ENCODE measurements around the gene OR10G4. TPM values are rescaled to one million over a fixed set of nuclear protein-coding genes. Genes with fewer than 3 reads are reported as not detected.

OR10G4 gene
- total and polyA plus RNA-seq, 10 of the 15 experiments (the other 5 are each of a cell fraction or from before 2014, with no cell fraction given) = not detected

GRCh38 chr11:124026498-124026897, 13.7 kb downstream of the OR10G4 start, which contains the start of gene OR10G8 (continued):
- TF ChIP-seq ATF2 (IDR thresholded peaks at IDR 0.05; ENCODE audit: low read length) = no peak

DNA sequence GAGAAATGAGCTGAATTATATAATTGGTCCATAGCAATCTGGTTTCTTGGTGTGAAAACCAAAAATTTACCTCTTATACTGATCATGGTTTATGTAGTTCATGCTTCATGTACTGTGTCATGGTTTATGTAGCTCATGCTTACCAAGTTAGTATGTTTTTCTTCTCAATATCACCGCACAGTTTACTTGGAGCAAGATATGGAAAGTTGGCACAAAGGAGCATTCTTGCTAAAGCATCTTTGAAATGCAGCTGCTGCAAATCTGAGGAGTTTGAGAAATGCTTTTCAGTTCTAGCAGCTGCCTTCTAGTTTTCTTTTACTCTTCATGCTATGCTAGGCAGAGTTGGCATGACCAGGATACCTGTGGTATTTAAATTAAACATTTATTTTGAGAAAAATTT, 23.9 kb downstream of the OR10G4 start:
- in situ Hi-C loops (cut with MboI) = no loop called here
- no peak overlapping the region for H3K4me3 ChIP-seq
- ChIA-PET CTCF (no interaction called here), SMC1A (ENCODE audit: uncharacterized antibody, unreplicated experiment) (no interaction called here), RAD21 (ENCODE audit: unreplicated experiment) (no interaction called here), POLR2A (interaction anchor here (0.6 kb wide), 1 partner anchor 40 kb away, joined by 9 read pairs; no protein-coding TSS in a partner anchor)
- 0 out of 4 replicates have a peak, but pooled peaks cover 0 to 3% of the 10 kb centered on the region in 2 experiments for H3K27me3 ChIP-seq (replicated peaks in 1 of 2; ENCODE audit: control insufficient read depth in 2 of 2, insufficient read depth in 2 of 2, low read length in 1 of 2)
- H2AFZ ChIP-seq (ENCODE audit: control insufficient read depth, low read depth, low read length) = no peak overlapping the region
- no peak overlapping the region for H3K9ac ChIP-seq (ENCODE audit: control insufficient read depth, insufficient read depth, low read length)
- no peaks in the 10 kb centered on the region for H4K20me1 ChIP-seq (ENCODE audit: control insufficient read depth, insufficient read depth)
- ATAC-seq = no peak
- no peaks in the 10 kb centered on the region for H3K36me3 ChIP-seq (ENCODE audit: control insufficient read depth in 2 of 2, insufficient read depth in 2 of 2, low read length in 1 of 2)
- H3K9me3 ChIP-seq (replicated peaks; ENCODE audit: control insufficient read depth, insufficient read depth, low read length) = no peaks in the 10 kb centered on the region
- intact Hi-C loops (cut with micrococcal nuclease; ENCODE audit: unreplicated experiment) = no loop called here
- H3K79me2 ChIP-seq (ENCODE audit: control insufficient read depth, insufficient read depth, low read length) = no peaks in the 10 kb centered on the region
- BruUV-seq (replicated peaks) = no TSS peak
- FAIRE-seq = no peak
- H3K4me1 ChIP-seq (ENCODE audit: control insufficient read depth, insufficient read depth, low read length) = no peaks in the 10 kb centered on the region
- H3K27ac ChIP-seq (ENCODE audit: control insufficient read depth, insufficient read depth) = no peak overlapping the region
- TF ChIP-seq, protein P1, sequence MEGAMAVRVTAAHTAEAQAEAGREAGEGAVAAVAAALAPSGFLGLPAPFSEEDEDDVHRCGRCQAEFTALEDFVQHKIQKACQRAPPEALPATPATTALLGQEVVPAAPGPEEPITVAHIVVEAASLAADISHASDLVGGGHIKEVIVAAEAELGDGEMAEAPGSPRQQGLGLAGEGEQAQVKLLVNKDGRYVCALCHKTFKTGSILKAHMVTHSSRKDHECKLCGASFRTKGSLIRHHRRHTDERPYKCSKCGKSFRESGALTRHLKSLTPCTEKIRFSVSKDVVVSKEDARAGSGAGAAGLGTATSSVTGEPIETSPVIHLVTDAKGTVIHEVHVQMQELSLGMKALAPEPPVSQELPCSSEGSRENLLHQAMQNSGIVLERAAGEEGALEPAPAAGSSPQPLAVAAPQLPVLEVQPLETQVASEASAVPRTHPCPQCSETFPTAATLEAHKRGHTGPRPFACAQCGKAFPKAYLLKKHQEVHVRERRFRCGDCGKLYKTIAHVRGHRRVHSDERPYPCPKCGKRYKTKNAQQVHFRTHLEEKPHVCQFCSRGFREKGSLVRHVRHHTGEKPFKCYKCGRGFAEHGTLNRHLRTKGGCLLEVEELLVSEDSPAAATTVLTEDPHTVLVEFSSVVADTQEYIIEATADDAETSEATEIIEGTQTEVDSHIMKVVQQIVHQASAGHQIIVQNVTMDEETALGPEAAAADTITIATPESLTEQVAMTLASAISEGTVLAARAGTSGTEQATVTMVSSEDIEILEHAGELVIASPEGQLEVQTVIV (IDR thresholded peaks at IDR 0.05; ENCODE audit: borderline replicate concordance, partially characterized antibody) = no peak
- TF ChIP-seq ATF3 (IDR thresholded peaks at IDR 0.05; ENCODE audit: borderline replicate concordance, extremely low read depth, low read depth, low read length) (no peak), HDAC2 (IDR thresholded peaks at IDR 0.05) (no peak), REST (IDR thresholded peaks at IDR 0.05; ENCODE audit: low read depth, low read length) (no peak), CBX3 (IDR thresholded peaks at IDR 0.05; ENCODE audit: borderline replicate concordance, low read depth) (no peak), TBL1XR1 (IDR thresholded peaks at IDR 0.05; ENCODE audit: low read depth, low read length) (no peak)
- WGBS (ENCODE audit: insufficient coverage, insufficient replicate concordance, low lambda C conversion rate, missing lambda C conversion rate) = 44% methylated on average over 1 of the region's 1 CpG
- H3K4me2 ChIP-seq (ENCODE audit: control insufficient read depth, insufficient read depth) = no peak overlapping the region
- DNase-seq (ENCODE audit: low read depth, low spot score) = no peak
